Endothelial cell of umbilical vein (primary cell): ENCODE results near the gene CNOT1.

Source experiments
- EZH2 ChIP-seq: IDR thresholded peaks from 2 replicates; pipeline ENCODE4 v1.6.1; 2012; ENCODE audit warnings: borderline replicate concordance, low read depth, mild to moderate bottlenecking, moderate library complexity, low read length, inconsistent platforms; ENCODE audit not compliant: severe bottlenecking
- FOS ChIP-seq: IDR thresholded peaks from 2 replicates; pipeline ENCODE4 v1.6.1; 2011; ENCODE audit warnings: mild to moderate bottlenecking, low read length, moderate library complexity, borderline replicate concordance; ENCODE audit not compliant: insufficient read depth
- GATA2 ChIP-seq: IDR thresholded peaks from 2 replicates; pipeline ENCODE4 v1.7.0; 2011; ENCODE audit warnings: low read depth, mild to moderate bottlenecking, moderate library complexity, mixed read lengths, low read length; ENCODE audit not compliant: insufficient read length, insufficient read depth
- JUN ChIP-seq: IDR thresholded peaks from 2 replicates; pipeline ENCODE4 v1.6.1; 2011; ENCODE audit warnings: borderline replicate concordance, low read depth; ENCODE audit not compliant: insufficient read length, insufficient read depth
- MAX ChIP-seq: IDR thresholded peaks from 2 replicates; pipeline ENCODE4 v1.6.1; 2011; ENCODE audit not compliant: insufficient read depth, insufficient read length
- MYC ChIP-seq: IDR thresholded peaks from one replicate; pipeline ENCODE4 v1.6.1; 2011; ENCODE audit warnings: mild to moderate bottlenecking, low read depth, low read length
- POLR2A ChIP-seq: IDR thresholded peaks from 2 replicates; pipeline ENCODE4 v1.6.1; 2012; ENCODE audit warnings: low read depth, mild to moderate bottlenecking, control low read depth, low read length
- POLR2AphosphoS5 ChIP-seq: IDR thresholded peaks from 2 replicates; pipeline ENCODE4 v1.6.1; 2012; ENCODE audit warnings: low read depth, mild to moderate bottlenecking, control low read depth, low read length, moderate library complexity; ENCODE audit not compliant: insufficient read depth
- TF ChIP-seq, protein P1 (sequence below), 2 donors: IDR thresholded peaks; 1 replicate in 1 of 2; 2 replicates in 1 of 2; pipeline ENCODE4 v1.5.1; 2011; ENCODE audit warnings: low read length in 2 of 2, mild to moderate bottlenecking in 2 of 2, moderate library complexity in 2 of 2, control low read depth in 1 of 2, inconsistent platforms in 1 of 2, low read depth in 1 of 2; ENCODE audit not compliant: insufficient read depth in 1 of 2; ENCODE audit errors: extremely low read depth in 1 of 2

DNA sequence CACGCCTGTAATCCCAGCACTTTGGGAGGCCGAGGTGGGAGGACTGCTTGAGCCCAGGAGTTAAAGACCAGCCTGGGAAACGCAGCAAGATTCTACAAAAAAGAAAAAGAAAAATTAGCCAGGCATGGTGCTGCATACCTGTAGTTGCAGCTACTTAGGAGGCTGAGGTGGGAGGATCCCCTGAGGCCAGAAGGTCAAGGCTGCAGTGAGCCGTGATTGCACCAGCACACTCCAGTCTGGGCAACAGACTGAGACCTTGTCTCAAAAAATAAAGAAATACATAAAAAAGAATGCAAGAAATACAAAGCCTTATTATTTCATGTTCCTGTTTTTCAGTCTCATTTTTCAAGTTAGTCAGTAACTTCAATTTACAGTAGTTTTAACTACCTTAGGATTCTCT lies 5.9 kb upstream of the CNOT1 start:
- TF ChIP-seq, protein P1, sequence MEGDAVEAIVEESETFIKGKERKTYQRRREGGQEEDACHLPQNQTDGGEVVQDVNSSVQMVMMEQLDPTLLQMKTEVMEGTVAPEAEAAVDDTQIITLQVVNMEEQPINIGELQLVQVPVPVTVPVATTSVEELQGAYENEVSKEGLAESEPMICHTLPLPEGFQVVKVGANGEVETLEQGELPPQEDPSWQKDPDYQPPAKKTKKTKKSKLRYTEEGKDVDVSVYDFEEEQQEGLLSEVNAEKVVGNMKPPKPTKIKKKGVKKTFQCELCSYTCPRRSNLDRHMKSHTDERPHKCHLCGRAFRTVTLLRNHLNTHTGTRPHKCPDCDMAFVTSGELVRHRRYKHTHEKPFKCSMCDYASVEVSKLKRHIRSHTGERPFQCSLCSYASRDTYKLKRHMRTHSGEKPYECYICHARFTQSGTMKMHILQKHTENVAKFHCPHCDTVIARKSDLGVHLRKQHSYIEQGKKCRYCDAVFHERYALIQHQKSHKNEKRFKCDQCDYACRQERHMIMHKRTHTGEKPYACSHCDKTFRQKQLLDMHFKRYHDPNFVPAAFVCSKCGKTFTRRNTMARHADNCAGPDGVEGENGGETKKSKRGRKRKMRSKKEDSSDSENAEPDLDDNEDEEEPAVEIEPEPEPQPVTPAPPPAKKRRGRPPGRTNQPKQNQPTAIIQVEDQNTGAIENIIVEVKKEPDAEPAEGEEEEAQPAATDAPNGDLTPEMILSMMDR (IDR thresholded peaks at IDR 0.05; ENCODE audit: extremely low read depth in 1 of 2, insufficient read depth in 1 of 2, low read depth in 1 of 2, low read length in 2 of 2) = no peak
- TF ChIP-seq POLR2A (no peak), EZH2 (no peak), POLR2AphosphoS5 (no peak), FOS (no peak), MYC (no peak), MAX (no peak), GATA2 (no peak), JUN (no peak)
